ENCODE results near the gene RND3.

GRCh38 chr2:150535176-150535575, 47.7 kb upstream of the RND3 start:
- TF ChIP-seq EZH2phosphoT487 (IDR thresholded peaks at IDR 0.05; ENCODE audit: insufficient read depth, low read depth): no peak
- no peak for TF ChIP-seq EZH2 (IDR thresholded peaks at IDR 0.05; ENCODE audit: insufficient read depth, poor library complexity, severe bottlenecking)
